ENCODE measurements around the gene FAM81A.

Gene FAM81A

DNA sequence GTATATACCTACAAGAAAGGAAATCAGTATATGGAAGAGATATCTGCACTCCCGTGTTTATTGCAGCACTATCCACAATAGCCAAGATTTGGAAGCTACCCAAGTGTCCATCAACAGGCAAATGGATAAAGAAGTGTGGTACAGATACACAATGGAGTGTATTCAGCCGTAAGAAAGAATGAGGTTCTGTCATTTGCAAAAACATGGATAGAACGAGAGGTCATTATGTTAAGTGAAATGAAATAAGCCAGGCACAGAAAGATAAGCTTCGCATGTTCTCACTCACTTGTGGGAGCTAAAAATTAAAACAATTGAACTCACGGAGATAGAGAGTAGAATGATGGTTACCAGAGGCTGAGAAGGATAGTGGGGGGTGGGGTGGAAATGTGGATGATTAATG, 53.1 kb downstream of the FAM81A start:
- TF ChIP-seq ISL1 (CRISPR knock-in tag; IDR thresholded peaks at IDR 0.05) = peak; percentile 53
- TF ChIP-seq, protein P1, sequence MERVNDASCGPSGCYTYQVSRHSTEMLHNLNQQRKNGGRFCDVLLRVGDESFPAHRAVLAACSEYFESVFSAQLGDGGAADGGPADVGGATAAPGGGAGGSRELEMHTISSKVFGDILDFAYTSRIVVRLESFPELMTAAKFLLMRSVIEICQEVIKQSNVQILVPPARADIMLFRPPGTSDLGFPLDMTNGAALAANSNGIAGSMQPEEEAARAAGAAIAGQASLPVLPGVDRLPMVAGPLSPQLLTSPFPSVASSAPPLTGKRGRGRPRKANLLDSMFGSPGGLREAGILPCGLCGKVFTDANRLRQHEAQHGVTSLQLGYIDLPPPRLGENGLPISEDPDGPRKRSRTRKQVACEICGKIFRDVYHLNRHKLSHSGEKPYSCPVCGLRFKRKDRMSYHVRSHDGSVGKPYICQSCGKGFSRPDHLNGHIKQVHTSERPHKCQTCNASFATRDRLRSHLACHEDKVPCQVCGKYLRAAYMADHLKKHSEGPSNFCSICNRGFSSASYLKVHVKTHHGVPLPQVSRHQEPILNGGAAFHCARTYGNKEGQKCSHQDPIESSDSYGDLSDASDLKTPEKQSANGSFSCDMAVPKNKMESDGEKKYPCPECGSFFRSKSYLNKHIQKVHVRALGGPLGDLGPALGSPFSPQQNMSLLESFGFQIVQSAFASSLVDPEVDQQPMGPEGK (CRISPR knock-in tag; IDR thresholded peaks at IDR 0.05; ENCODE audit: borderline replicate concordance) = no peak
- TF ChIP-seq TCF4 (CRISPR knock-in tag; IDR thresholded peaks at IDR 0.05; ENCODE audit: borderline replicate concordance) = peak; percentile 43

DNA sequence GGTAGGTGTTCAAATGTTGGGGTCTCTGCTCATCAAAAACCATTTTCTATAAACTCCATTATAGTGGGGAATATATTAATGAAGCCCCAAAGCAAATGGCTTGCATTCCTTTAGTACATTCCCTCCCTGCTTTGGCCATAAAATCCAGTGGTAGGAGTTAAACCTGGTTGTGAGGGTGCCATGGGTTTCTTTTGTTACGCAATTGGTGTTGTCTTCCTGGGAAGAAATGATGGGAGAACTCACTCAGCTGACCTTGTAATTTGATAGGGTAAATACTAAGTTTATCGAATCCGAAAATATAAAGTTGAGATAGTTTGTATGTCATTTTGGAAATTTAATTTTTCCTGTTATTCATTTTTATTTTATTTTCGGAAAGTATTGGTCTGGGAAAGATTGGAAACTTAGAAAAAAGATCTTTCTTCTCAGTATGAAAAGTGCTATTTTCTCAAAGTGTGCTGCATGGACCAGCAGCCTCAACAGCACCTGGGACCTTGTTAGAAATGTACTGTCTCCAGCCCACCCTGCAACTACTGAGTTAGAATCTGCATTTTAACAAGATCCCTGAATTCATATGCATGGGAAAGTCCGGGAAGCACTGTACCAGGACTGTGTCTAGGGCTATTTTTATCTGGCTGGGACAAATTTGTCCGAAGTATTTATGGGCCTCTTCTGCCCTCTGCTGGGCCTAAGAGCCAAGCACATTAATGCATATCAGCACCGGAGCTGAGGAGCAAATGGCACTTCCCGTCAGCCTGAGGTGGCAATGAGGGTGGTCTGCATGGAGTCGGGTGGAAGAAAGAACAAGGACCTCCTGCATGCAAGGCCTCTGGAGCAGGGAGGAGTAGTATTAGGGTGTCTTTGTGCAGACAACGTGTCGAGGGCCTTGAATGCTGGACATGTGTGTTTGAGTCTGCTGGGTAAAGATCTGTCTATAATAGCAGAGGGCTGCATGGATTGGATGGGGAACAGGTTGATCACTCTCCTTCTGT, 54.7 kb downstream of the FAM81A start:
- ATAC-seq = peak; percentile 99

More for the DNA sequence above, 53.1 kb downstream of the FAM81A start:
- ATAC-seq = no peak

GRCh38 chr15:59501597-59501996, 63.6 kb downstream of the FAM81A start:
- TF ChIP-seq SNAI2 (CRISPR knock-in tag; IDR thresholded peaks at IDR 0.05) (no peak), CSDC2 (CRISPR knock-in tag; IDR thresholded peaks at IDR 0.05) (no peak)
- peak; percentile 77 for ATAC-seq

More for the DNA sequence above, 54.7 kb downstream of the FAM81A start:
- TF ChIP-seq OSR1 (CRISPR knock-in tag; IDR thresholded peaks at IDR 0.05) (no peak), CSDC2 (CRISPR knock-in tag; IDR thresholded peaks at IDR 0.05) (no peak), ZFP30 (CRISPR knock-in tag; IDR thresholded peaks at IDR 0.05) (no peak), ARNTL (CRISPR knock-in tag; IDR thresholded peaks at IDR 0.05; ENCODE audit: borderline replicate concordance, low read depth) (no peak), ZC3H10 (CRISPR knock-in tag; IDR thresholded peaks at IDR 0.05) (no peak), ZFP3 (CRISPR knock-in tag; IDR thresholded peaks at IDR 0.05) (no peak), ZNF8 (CRISPR knock-in tag; IDR thresholded peaks at IDR 0.05) (no peak), BACH2 (CRISPR knock-in tag; IDR thresholded peaks at IDR 0.05; ENCODE audit: borderline replicate concordance) (no peak), ESRRG (CRISPR knock-in tag; IDR thresholded peaks at IDR 0.05) (no peak), TCF4 (CRISPR knock-in tag; IDR thresholded peaks at IDR 0.05; ENCODE audit: borderline replicate concordance) (no peak), SNAI2 (CRISPR knock-in tag; IDR thresholded peaks at IDR 0.05) (no peak), ZNF565 (CRISPR knock-in tag; conservative IDR thresholded peaks at IDR 0.05; ENCODE audit: low read depth) (no peak), ISL1 (CRISPR knock-in tag; IDR thresholded peaks at IDR 0.05) (no peak), ZNF70 (CRISPR knock-in tag; IDR thresholded peaks at IDR 0.05) (no peak)
- TF ChIP-seq, protein P1 (CRISPR knock-in tag; IDR thresholded peaks at IDR 0.05; ENCODE audit: borderline replicate concordance) = no peak
- TF ChIP-seq, protein P2, sequence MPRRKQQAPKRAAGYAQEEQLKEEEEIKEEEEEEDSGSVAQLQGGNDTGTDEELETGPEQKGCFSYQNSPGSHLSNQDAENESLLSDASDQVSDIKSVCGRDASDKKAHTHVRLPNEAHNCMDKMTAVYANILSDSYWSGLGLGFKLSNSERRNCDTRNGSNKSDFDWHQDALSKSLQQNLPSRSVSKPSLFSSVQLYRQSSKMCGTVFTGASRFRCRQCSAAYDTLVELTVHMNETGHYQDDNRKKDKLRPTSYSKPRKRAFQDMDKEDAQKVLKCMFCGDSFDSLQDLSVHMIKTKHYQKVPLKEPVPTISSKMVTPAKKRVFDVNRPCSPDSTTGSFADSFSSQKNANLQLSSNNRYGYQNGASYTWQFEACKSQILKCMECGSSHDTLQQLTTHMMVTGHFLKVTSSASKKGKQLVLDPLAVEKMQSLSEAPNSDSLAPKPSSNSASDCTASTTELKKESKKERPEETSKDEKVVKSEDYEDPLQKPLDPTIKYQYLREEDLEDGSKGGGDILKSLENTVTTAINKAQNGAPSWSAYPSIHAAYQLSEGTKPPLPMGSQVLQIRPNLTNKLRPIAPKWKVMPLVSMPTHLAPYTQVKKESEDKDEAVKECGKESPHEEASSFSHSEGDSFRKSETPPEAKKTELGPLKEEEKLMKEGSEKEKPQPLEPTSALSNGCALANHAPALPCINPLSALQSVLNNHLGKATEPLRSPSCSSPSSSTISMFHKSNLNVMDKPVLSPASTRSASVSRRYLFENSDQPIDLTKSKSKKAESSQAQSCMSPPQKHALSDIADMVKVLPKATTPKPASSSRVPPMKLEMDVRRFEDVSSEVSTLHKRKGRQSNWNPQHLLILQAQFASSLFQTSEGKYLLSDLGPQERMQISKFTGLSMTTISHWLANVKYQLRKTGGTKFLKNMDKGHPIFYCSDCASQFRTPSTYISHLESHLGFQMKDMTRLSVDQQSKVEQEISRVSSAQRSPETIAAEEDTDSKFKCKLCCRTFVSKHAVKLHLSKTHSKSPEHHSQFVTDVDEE (CRISPR knock-in tag; IDR thresholded peaks at IDR 0.05) = no peak
- TF ChIP-seq, protein P3, sequence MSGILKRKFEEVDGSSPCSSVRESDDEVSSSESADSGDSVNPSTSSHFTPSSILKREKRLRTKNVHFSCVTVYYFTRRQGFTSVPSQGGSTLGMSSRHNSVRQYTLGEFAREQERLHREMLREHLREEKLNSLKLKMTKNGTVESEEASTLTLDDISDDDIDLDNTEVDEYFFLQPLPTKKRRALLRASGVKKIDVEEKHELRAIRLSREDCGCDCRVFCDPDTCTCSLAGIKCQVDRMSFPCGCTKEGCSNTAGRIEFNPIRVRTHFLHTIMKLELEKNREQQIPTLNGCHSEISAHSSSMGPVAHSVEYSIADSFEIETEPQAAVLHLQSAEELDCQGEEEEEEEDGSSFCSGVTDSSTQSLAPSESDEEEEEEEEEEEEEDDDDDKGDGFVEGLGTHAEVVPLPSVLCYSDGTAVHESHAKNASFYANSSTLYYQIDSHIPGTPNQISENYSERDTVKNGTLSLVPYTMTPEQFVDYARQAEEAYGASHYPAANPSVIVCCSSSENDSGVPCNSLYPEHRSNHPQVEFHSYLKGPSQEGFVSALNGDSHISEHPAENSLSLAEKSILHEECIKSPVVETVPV (CRISPR knock-in tag; IDR thresholded peaks at IDR 0.05) = no peak

GRCh38 chr15:59515190-59515589, 77.2 kb downstream of the FAM81A start:
- ATAC-seq = no peak
- TF ChIP-seq, protein P4, sequence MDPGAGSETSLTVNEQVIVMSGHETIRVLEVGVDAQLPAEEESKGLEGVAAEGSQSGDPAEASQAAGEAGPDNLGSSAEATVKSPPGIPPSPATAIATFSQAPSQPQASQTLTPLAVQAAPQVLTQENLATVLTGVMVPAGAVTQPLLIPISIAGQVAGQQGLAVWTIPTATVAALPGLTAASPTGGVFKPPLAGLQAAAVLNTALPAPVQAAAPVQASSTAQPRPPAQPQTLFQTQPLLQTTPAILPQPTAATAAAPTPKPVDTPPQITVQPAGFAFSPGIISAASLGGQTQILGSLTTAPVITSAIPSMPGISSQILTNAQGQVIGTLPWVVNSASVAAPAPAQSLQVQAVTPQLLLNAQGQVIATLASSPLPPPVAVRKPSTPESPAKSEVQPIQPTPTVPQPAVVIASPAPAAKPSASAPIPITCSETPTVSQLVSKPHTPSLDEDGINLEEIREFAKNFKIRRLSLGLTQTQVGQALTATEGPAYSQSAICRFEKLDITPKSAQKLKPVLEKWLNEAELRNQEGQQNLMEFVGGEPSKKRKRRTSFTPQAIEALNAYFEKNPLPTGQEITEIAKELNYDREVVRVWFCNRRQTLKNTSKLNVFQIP (CRISPR knock-in tag; IDR thresholded peaks at IDR 0.05; ENCODE audit: borderline replicate concordance, low read depth) = no peak
- no peak for TF ChIP-seq TOX (CRISPR knock-in tag; IDR thresholded peaks at IDR 0.05; ENCODE audit: borderline replicate concordance)
- TF ChIP-seq ZC3H10 (CRISPR knock-in tag; IDR thresholded peaks at IDR 0.05) = no peak
- TF ChIP-seq, protein P2 (CRISPR knock-in tag; IDR thresholded peaks at IDR 0.05) = no peak
- TF ChIP-seq, protein P1 (CRISPR knock-in tag; IDR thresholded peaks at IDR 0.05; ENCODE audit: borderline replicate concordance) = no peak
- no peak for TF ChIP-seq ARNTL (CRISPR knock-in tag; IDR thresholded peaks at IDR 0.05; ENCODE audit: borderline replicate concordance, low read depth)
- TF ChIP-seq ISL1 (CRISPR knock-in tag; IDR thresholded peaks at IDR 0.05) = no peak

Measured in SK-N-SH treated with all-trans-retinoic acid at 6 μM for 48 hours (cell line).